IMR-90 (cell line): Measurements from ENCODE around the gene DCAF15. TPM values are rescaled to one million over a fixed set of nuclear protein-coding genes. Genes with fewer than 3 reads are reported as not detected.
A peak's percentile ranks its signal among the peaks of the same experiment; 100 is the strongest.

ENCODE experiments used
- ATAC-seq: fragments of 200-7000 bp; cut with Tn5 transposase; 2 replicates; pipeline ENCODE4 v1.9.1; 2020; ENCODE audit warnings: low read depth, mild to moderate bottlenecking, moderate library complexity
- BruUV-seq: library from RNA; stranded (reverse); fragments of 400-500 nt; replicated peaks from 2 replicates; lab custom pipeline; 2021; lab: Mats Ljungman, UMichigan
- CTCF ChIA-PET: fragments of 300-600 bp; formaldehyde crosslinking; extraction: SDS; loops from one replicate; lab custom pipeline; 2021; ENCODE audit warnings: antibody characterized with exemption; lab: Yijun Ruan, JAX
- POLR2A ChIA-PET: fragments of 300-600 bp; sonication (Branson Sonifier 250); formaldehyde crosslinking; loops from one replicate; lab custom pipeline; 2022; ENCODE audit warnings: antibody characterized with exemption; ENCODE audit not compliant: unreplicated experiment; lab: Charles Lee
- DNase-seq: peaks from one replicate; pipeline ENCODE4 v3.0.0; 2013
- H2AFZ ChIP-seq: replicated peaks from 2 replicates; pipeline ENCODE3; 2013; ENCODE audit warnings: low read length, mild to moderate bottlenecking; ENCODE audit not compliant: poor library complexity
- H2AK5ac ChIP-seq: 2 replicates; pipeline ENCODE4 v1.6.1; 2013; ENCODE audit warnings: low read depth, low read length, inconsistent platforms
- H2AK9ac ChIP-seq: replicated peaks from 2 replicates; pipeline ENCODE3; 2013; ENCODE audit warnings: mild to moderate bottlenecking, low read depth, low read length, moderate library complexity; ENCODE audit not compliant: poor library complexity
- H2BK120ac ChIP-seq: 2 replicates; pipeline ENCODE4 v1.6.1; 2013; ENCODE audit warnings: low read depth, low read length, inconsistent platforms
- H2BK15ac ChIP-seq: 3 replicates; pipeline ENCODE4 v1.6.1; 2013; ENCODE audit warnings: low read depth, low read length, inconsistent platforms
- H2BK20ac ChIP-seq: 2 replicates; pipeline ENCODE4 v1.6.1; 2013; ENCODE audit warnings: low read depth, mild to moderate bottlenecking, inconsistent platforms, low read length, moderate library complexity
- H2BK5ac ChIP-seq: 2 replicates; pipeline ENCODE4 v1.6.1; 2013; ENCODE audit warnings: mild to moderate bottlenecking, low read depth, low read length, inconsistent platforms; ENCODE audit not compliant: poor library complexity, severe bottlenecking
- H3K14ac ChIP-seq: replicated peaks from 2 replicates; pipeline ENCODE4 v1.6.1; 2013; ENCODE audit warnings: low read depth, low read length, inconsistent platforms
- H3K18ac ChIP-seq: 2 replicates; pipeline ENCODE4 v1.6.1; 2013; ENCODE audit warnings: low read depth, low read length, control low read depth
- H3K23ac ChIP-seq: 2 replicates; pipeline ENCODE4 v1.6.1; 2013; ENCODE audit warnings: low read depth, low read length, inconsistent platforms
- H3K27ac ChIP-seq: 2 replicates; pipeline ENCODE4 v1.5.1; 2013; ENCODE audit warnings: mild to moderate bottlenecking, control low read depth, low read length; ENCODE audit not compliant: insufficient read depth
- H3K27me3 ChIP-seq: 2 replicates; pipeline ENCODE4 v1.6.1; 2013; ENCODE audit warnings: low read length; ENCODE audit not compliant: control insufficient read depth, insufficient read depth
- H3K36me3 ChIP-seq: 2 replicates; pipeline ENCODE4 v1.6.1; 2013; ENCODE audit warnings: low read length, mixed read lengths; ENCODE audit not compliant: control insufficient read depth, insufficient read depth
- H3K4ac ChIP-seq: 2 replicates; pipeline ENCODE4 v1.6.1; 2013; ENCODE audit warnings: low read depth, low read length, inconsistent platforms
- H3K4me1 ChIP-seq: 2 replicates; pipeline ENCODE4 v1.6.1; 2013; ENCODE audit warnings: low read length, mixed read lengths; ENCODE audit not compliant: control insufficient read depth, insufficient read depth
- H3K4me2 ChIP-seq: 2 replicates; pipeline ENCODE4 v1.6.1; 2013; ENCODE audit warnings: low read depth, mild to moderate bottlenecking, control low read depth, low read length, moderate library complexity
- H3K4me3 ChIP-seq: 2 replicates; pipeline ENCODE4 v1.5.1; 2013; ENCODE audit warnings: low read depth, mild to moderate bottlenecking, control low read depth, low read length, moderate library complexity; ENCODE audit not compliant: insufficient read depth
- H3K56ac ChIP-seq: 2 replicates; pipeline ENCODE4 v1.6.1; 2013; ENCODE audit warnings: low read length, inconsistent platforms; ENCODE audit not compliant: insufficient read depth; ENCODE audit errors: extremely low read depth
- H3K79me1 ChIP-seq, 2 experiments: 2 replicates each; pipeline ENCODE4 v1.6.1; 2013; ENCODE audit warnings: low read length in 2 of 2, inconsistent platforms in 1 of 2, low read depth in 1 of 2
- H3K9ac ChIP-seq: 2 replicates; pipeline ENCODE4 v1.6.1; 2013; ENCODE audit warnings: low read depth, low read length, control low read depth
- H3K9me1 ChIP-seq: 2 replicates; pipeline ENCODE4 v1.6.1; 2013; ENCODE audit warnings: low read length, inconsistent platforms; ENCODE audit not compliant: insufficient read depth
- H3K9me3 ChIP-seq: 2 replicates; pipeline ENCODE4 v1.6.1; 2013; ENCODE audit warnings: low read length; ENCODE audit not compliant: control insufficient read depth, insufficient read depth
- H4K20me1 ChIP-seq: 2 replicates; pipeline ENCODE4 v1.6.1; 2013; ENCODE audit warnings: low read length, inconsistent platforms; ENCODE audit not compliant: insufficient read depth
- H4K5ac ChIP-seq: 2 replicates; pipeline ENCODE4 v1.6.1; 2013; ENCODE audit warnings: mild to moderate bottlenecking, low read depth, low read length, control low read depth
- H4K8ac ChIP-seq, 2 experiments: 2 replicates each; pipeline ENCODE4 v1.6.1; 2013; ENCODE audit warnings: low read depth in 2 of 2, low read length in 2 of 2, control low read depth in 1 of 2, inconsistent platforms in 1 of 2
- H4K91ac ChIP-seq: 2 replicates; pipeline ENCODE4 v1.6.1; 2013; ENCODE audit warnings: low read depth, low read length, inconsistent platforms; ENCODE audit not compliant: insufficient read depth
- BHLHE40 ChIP-seq: fragments of 150-350 bp; IDR thresholded peaks from 2 replicates; pipeline ENCODE4 v1.6.1; 2016; ENCODE audit warnings: mild to moderate bottlenecking, low read depth, low read length
- MAFK ChIP-seq: IDR thresholded peaks from 2 replicates; pipeline ENCODE4 v1.6.1; 2012; ENCODE audit warnings: low read depth, low read length, improper control_type of control experiment
- MXI1 ChIP-seq: IDR thresholded peaks from 2 replicates; pipeline ENCODE4 v1.6.1; 2012; ENCODE audit warnings: low read depth, mild to moderate bottlenecking, low read length, moderate library complexity, borderline replicate concordance
- RFX5 ChIP-seq: IDR thresholded peaks from 2 replicates; pipeline ENCODE4 v1.8.0; 2012; ENCODE audit warnings: low read depth, mild to moderate bottlenecking, low read length, moderate library complexity
- WGBS, 2 experiments: methylation state at CpG; one replicate each; pipeline versions ENCODE4 v1.1.5 to v1.1.7; 2013; ENCODE audit warnings: missing lambda C conversion rate in 2 of 2; ENCODE audit not compliant: insufficient read length in 1 of 2; ENCODE audit errors: extremely low coverage in 2 of 2; 5-methylcytosine and 5-hydroxymethylcytosine counted together
- dilution Hi-C: fragments of 300-500 bp; cut with HindIII; formaldehyde crosslinking; loops from one replicate; pipeline ENCODE4 v1.14.3; 2018; ENCODE audit warnings: low sequenced_read_pairs; ENCODE audit not compliant: unreplicated experiment
- in situ Hi-C: fragments of 300-500 bp; cut with MboI; formaldehyde crosslinking; loops from 3 replicates; pipeline ENCODE4 v1.14.3; 2019; ENCODE audit warnings: low sequenced_read_pairs, inconsistent platforms, mixed read lengths
- intact Hi-C: fragments of 100-400 bp; cut with micrococcal nuclease; formaldehyde crosslinking; loops from 2 replicates; pipeline ENCODE4 v1.10.0; 2022
- polyA plus RNA-seq, 3 experiments: library from polyadenylated mRNA; depleted of rRNA; stranded (reverse); fragments of >200 nt; gene quantifications; 2 replicates each; pipeline ENCODE4 v1.2.3, GENCODE V29; 2012; ENCODE audit warnings: low replicate concordance in 1 of 3
- total RNA-seq: library from RNA; depleted of rRNA; stranded (reverse); fragments of >200 nt; gene quantifications from 2 replicates; pipeline ENCODE4 v1.2.3, GENCODE V29; 2012

DCAF15 gene
- total and polyA plus RNA-seq, 2 of the 4 experiments (the other 2 are of a cell fraction) = 6.8 to 31.0 TPM

GRCh38 chr19:13984875-13985741 lies 32.8 kb downstream of the DCAF15 start:
- Histone ChIP-seq H4K8ac (no peak overlapping the region), H3K9ac (no peak overlapping the region), H2BK120ac (no peak overlapping the region), H3K23ac (no peak overlapping the region), H2AFZ (no peak overlapping the region), H3K27ac (no peak overlapping the region), H3K18ac (no peak overlapping the region), H4K5ac (no peak overlapping the region), H2BK20ac (no peak overlapping the region), H3K4ac (no peak overlapping the region), H2AK9ac (peak overlapping the region; percentile 70), H3K56ac (no peak overlapping the region), H3K79me1 (peaks cover 0 to 23% of the 10 kb centered on the region in 2 experiments; a peak in 1 of 4 replicates), H3K9me1 (peaks cover 11% of the 10 kb centered on the region), H2AK5ac (no peak overlapping the region), H3K14ac (no peak overlapping the region), H4K91ac (no peak overlapping the region), H3K4me1 (peaks cover 10% of the 10 kb centered on the region), H3K36me3 (peaks cover 11% of the 10 kb centered on the region; the same call in 1 of the 2 replicates), H2BK15ac (no peak overlapping the region), H3K27me3 (no peaks in the 10 kb centered on the region), H2BK5ac (no peak overlapping the region), H3K4me3 (no peak overlapping the region), H3K9me3 (no peaks in the 10 kb centered on the region), H3K4me2 (no peak overlapping the region), H4K20me1 (no peaks in the 10 kb centered on the region)
- no TSS peak for BruUV-seq
- POLR2A ChIA-PET = no interaction called here
- ATAC-seq (no peak), DNase-seq (no peak)
- in situ Hi-C loops (no loop called here), intact Hi-C loops (no loop called here), dilution Hi-C loops (no loop called here)
- TF ChIP-seq MXI1 (no peak), RFX5 (no peak), BHLHE40 (no peak), MAFK (no peak)
- 92% methylated on average over 15 of the region's 25 CpGs; no CpG with 5 or more reads in 1 of the 2 experiments for WGBS, 2 experiments
- CTCF ChIA-PET = no interaction called here
